HepG2 (cell line): ENCODE data around the gene AGT.
A peak's percentile ranks its signal among the peaks of the same experiment; 100 is the strongest.

ENCODE experiments used
- HNF4A ChIP-seq: sonication (generic); formaldehyde crosslinking; IDR thresholded peaks from 2 replicates; pipeline ENCODE4 v1.4.0; 2020; ENCODE audit warnings: missing genetic modification reagents
- PHF8 ChIP-seq: sonication (generic); formaldehyde crosslinking; IDR thresholded peaks from 2 replicates; pipeline ENCODE4 v1.5.0; 2020; ENCODE audit warnings: missing genetic modification reagents
- POLR2A ChIP-seq, 2 experiments: IDR thresholded peaks; 2 replicates each; pipeline ENCODE4 v1.6.1; 2011; ENCODE audit warnings: low read depth in 2 of 2, low read length in 2 of 2, mild to moderate bottlenecking in 1 of 2, moderate library complexity in 1 of 2; ENCODE audit not compliant: insufficient read depth in 1 of 2
- ZNF138 ChIP-seq: sonication (generic); formaldehyde crosslinking; IDR thresholded peaks from 2 replicates; pipeline ENCODE4 v1.5.0; 2020; ENCODE audit warnings: mild to moderate bottlenecking, low read depth, missing genetic modification reagents
- TF ChIP-seq, protein P1 (sequence below): sonication (generic); formaldehyde crosslinking; IDR thresholded peaks from 2 replicates; pipeline ENCODE4 v1.5.0; 2020; ENCODE audit warnings: mild to moderate bottlenecking, missing genetic modification reagents, moderate library complexity

GRCh38 chr1:230712470-230712942 is 1.4 kb downstream of the AGT start:
- TF ChIP-seq, protein P1, sequence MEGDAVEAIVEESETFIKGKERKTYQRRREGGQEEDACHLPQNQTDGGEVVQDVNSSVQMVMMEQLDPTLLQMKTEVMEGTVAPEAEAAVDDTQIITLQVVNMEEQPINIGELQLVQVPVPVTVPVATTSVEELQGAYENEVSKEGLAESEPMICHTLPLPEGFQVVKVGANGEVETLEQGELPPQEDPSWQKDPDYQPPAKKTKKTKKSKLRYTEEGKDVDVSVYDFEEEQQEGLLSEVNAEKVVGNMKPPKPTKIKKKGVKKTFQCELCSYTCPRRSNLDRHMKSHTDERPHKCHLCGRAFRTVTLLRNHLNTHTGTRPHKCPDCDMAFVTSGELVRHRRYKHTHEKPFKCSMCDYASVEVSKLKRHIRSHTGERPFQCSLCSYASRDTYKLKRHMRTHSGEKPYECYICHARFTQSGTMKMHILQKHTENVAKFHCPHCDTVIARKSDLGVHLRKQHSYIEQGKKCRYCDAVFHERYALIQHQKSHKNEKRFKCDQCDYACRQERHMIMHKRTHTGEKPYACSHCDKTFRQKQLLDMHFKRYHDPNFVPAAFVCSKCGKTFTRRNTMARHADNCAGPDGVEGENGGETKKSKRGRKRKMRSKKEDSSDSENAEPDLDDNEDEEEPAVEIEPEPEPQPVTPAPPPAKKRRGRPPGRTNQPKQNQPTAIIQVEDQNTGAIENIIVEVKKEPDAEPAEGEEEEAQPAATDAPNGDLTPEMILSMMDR (CRISPR knock-in tag), result no peak
- TF ChIP-seq HNF4A (CRISPR knock-in tag) (no peak), ZNF138 (CRISPR knock-in tag) (no peak), POLR2A (IDR thresholded peaks at IDR 0.05; ENCODE audit: insufficient read depth in 1 of 2, low read depth in 2 of 2, low read length in 2 of 2) (no peak; a peak in 1 of 4 replicates), PHF8 (CRISPR knock-in tag) (peak; percentile 6; the same call in 1 of the 2 replicates)
